H1 (cell line): ENCODE data around the gene NFAM1. TPM values are rescaled to one million over a fixed set of nuclear protein-coding genes. Genes with fewer than 3 reads are reported as not detected.

Source experiments
- CTCF ChIA-PET: fragments of 300-600 bp; sonication (Branson Sonifier 250); formaldehyde crosslinking; loops from one replicate; lab custom pipeline; 2021; ENCODE audit not compliant: partially characterized antibody; lab: Charles Lee
- POLR2A ChIA-PET: fragments of 300-600 bp; sonication (Branson Sonifier 250); formaldehyde crosslinking; loops from one replicate; lab custom pipeline; 2021; ENCODE audit warnings: inconsistent platforms; ENCODE audit not compliant: partially characterized antibody; lab: Charles Lee
- DNase-seq, 2 experiments: peaks; one replicate each; pipeline versions ENCODE4 v3.0.0 to v3.0.0-alpha.2; 2010 to 2022; ENCODE audit warnings: low spot score in 2 of 2, low read depth in 1 of 2, mixed read lengths in 1 of 2
- FAIRE-seq: peaks from 2 replicates; lab custom pipeline; 2011; peaks lifted over from hg19 to GRCh38; lab: Jason Lieb, UNC
- H2AFZ ChIP-seq: 2 replicates; pipeline ENCODE4 v1.8.1; 2012; ENCODE audit warnings: low read length, inconsistent platforms
- H2AK5ac ChIP-seq: 2 replicates; pipeline ENCODE4 v1.6.1; 2013; ENCODE audit warnings: low read depth, low read length
- H2BK120ac ChIP-seq: replicated peaks from 2 replicates; pipeline ENCODE3; 2013; ENCODE audit warnings: low read depth, low read length, inconsistent platforms
- H2BK12ac ChIP-seq: 2 replicates; pipeline ENCODE4 v1.6.1; 2013; ENCODE audit warnings: low read depth, low read length
- H2BK15ac ChIP-seq: 2 replicates; pipeline ENCODE4 v1.6.1; 2013; ENCODE audit warnings: low read length
- H2BK20ac ChIP-seq: 2 replicates; pipeline ENCODE4 v1.6.1; 2013; ENCODE audit warnings: low read length
- H2BK5ac ChIP-seq: 2 replicates; pipeline ENCODE4 v1.6.1; 2013; ENCODE audit warnings: low read depth, low read length
- H3K14ac ChIP-seq: 2 replicates; pipeline ENCODE4 v1.6.1; 2013; ENCODE audit warnings: inconsistent platforms; ENCODE audit not compliant: insufficient read length
- H3K18ac ChIP-seq: 2 replicates; pipeline ENCODE4 v1.6.1; 2013; ENCODE audit warnings: low read length; ENCODE audit errors: extremely low read depth
- H3K23ac ChIP-seq: 2 replicates; pipeline ENCODE4 v1.6.1; 2013; ENCODE audit warnings: inconsistent platforms; ENCODE audit not compliant: insufficient read length
- H3K23me2 ChIP-seq: 2 replicates; pipeline ENCODE4 v1.6.1; 2013; ENCODE audit warnings: low read depth, low read length
- H3K27ac ChIP-seq: 2 replicates; pipeline ENCODE4 v1.6.1; 2011; ENCODE audit warnings: low read depth, low read length, inconsistent platforms
- H3K27me3 ChIP-seq, 4 experiments: replicated peaks in 1 of 4; 1 replicate in 1 of 4; 2 replicates in 3 of 4; pipeline versions ENCODE4 v1.6.1 to v1.8.1; 2011 to 2013; ENCODE audit warnings: low read length in 3 of 4, mild to moderate bottlenecking in 3 of 4, inconsistent platforms in 2 of 4, mixed read lengths in 2 of 4, moderate library complexity in 1 of 4; ENCODE audit not compliant: control insufficient read depth in 3 of 4, insufficient read depth in 3 of 4; ENCODE audit errors: extremely low read depth in 1 of 4
- H3K36me3 ChIP-seq, 4 experiments: 2 replicates each; pipeline versions ENCODE4 v1.6.1 to v1.8.1; 2011 to 2013; ENCODE audit warnings: mild to moderate bottlenecking in 4 of 4, low read length in 3 of 4, moderate library complexity in 2 of 4, control low read depth in 1 of 4, inconsistent platforms in 1 of 4; ENCODE audit not compliant: insufficient read depth in 4 of 4, control insufficient read depth in 2 of 4
- H3K4ac ChIP-seq: replicated peaks from 2 replicates; pipeline ENCODE3; 2013; ENCODE audit warnings: low read length, low read depth, mixed read lengths, inconsistent platforms; ENCODE audit not compliant: insufficient read length
- H3K4me1 ChIP-seq, 4 experiments: replicated peaks in 1 of 4; 1 replicate in 1 of 4; 2 replicates in 3 of 4; pipeline versions ENCODE4 v1.6.1 to v1.8.1; 2011 to 2013; ENCODE audit warnings: low read length in 3 of 4, inconsistent platforms in 2 of 4, mixed read lengths in 1 of 4; ENCODE audit not compliant: insufficient read depth in 4 of 4, control insufficient read depth in 3 of 4
- H3K4me2 ChIP-seq, 2 experiments: 2 replicates each; pipeline versions ENCODE4 v1.6.1 to v1.8.1; 2011 to 2013; ENCODE audit warnings: low read depth in 2 of 2, low read length in 2 of 2, control low read depth in 1 of 2, inconsistent platforms in 1 of 2, mild to moderate bottlenecking in 1 of 2; ENCODE audit not compliant: insufficient read depth in 1 of 2
- H3K4me3 ChIP-seq, 4 experiments: fragments of 200-600, 300-600 bp in 1 of 4; sonication (generic), shearing (Covaris generic), sonication (Bioruptor Twin) in 1 of 4; 2 replicates each; pipeline versions ENCODE4 v1.5.1 to v1.8.1; 2011 to 2016; ENCODE audit warnings: low read length in 4 of 4, low read depth in 3 of 4, control low read depth in 2 of 4, inconsistent platforms in 2 of 4, mild to moderate bottlenecking in 2 of 4, mixed read lengths in 1 of 4, moderate library complexity in 1 of 4; ENCODE audit not compliant: insufficient read depth in 2 of 4; ENCODE audit errors: extremely low read depth in 1 of 4
- H3K56ac ChIP-seq: replicated peaks from 2 replicates; pipeline ENCODE3; 2013; ENCODE audit warnings: low read depth, mild to moderate bottlenecking, mixed read lengths, low read length, inconsistent platforms; ENCODE audit not compliant: insufficient read length
- H3K79me1 ChIP-seq: 2 replicates; pipeline ENCODE4 v1.6.1; 2013; ENCODE audit warnings: low read depth, low read length, control low read depth
- H3K79me2 ChIP-seq, 2 experiments: 2 replicates each; pipeline versions ENCODE4 v1.6.1 to v1.8.1; 2012 to 2013; ENCODE audit warnings: low read length in 2 of 2, mild to moderate bottlenecking in 2 of 2, inconsistent platforms in 1 of 2; ENCODE audit not compliant: insufficient read depth in 2 of 2, control insufficient read depth in 1 of 2
- H3K9ac ChIP-seq, 4 experiments: replicated peaks in 1 of 4; 1 replicate in 1 of 4; 2 replicates in 3 of 4; pipeline versions ENCODE4 v1.6.1 to v1.8.1; 2011 to 2013; ENCODE audit warnings: low read depth in 3 of 4, low read length in 3 of 4, control low read depth in 2 of 4, mild to moderate bottlenecking in 2 of 4, moderate library complexity in 2 of 4, inconsistent platforms in 1 of 4; ENCODE audit errors: extremely low read depth in 1 of 4
- H3K9me3 ChIP-seq, 2 experiments: 2 replicates each; pipeline versions ENCODE4 v1.6.1 to v1.8.1; 2012 to 2013; ENCODE audit warnings: mild to moderate bottlenecking in 2 of 2, moderate library complexity in 2 of 2, control low read depth in 1 of 2, inconsistent platforms in 1 of 2, low read depth in 1 of 2, low read length in 1 of 2, mixed read lengths in 1 of 2; ENCODE audit not compliant: insufficient read depth in 2 of 2
- H4K20me1 ChIP-seq, 2 experiments: replicated peaks in 1 of 2; 2 replicates each; pipeline versions ENCODE3 to v1.8.1; 2011 to 2013; ENCODE audit warnings: inconsistent platforms in 2 of 2, low read length in 2 of 2, mild to moderate bottlenecking in 1 of 2; ENCODE audit not compliant: insufficient read depth in 2 of 2, control insufficient read depth in 1 of 2
- H4K5ac ChIP-seq: 2 replicates; pipeline ENCODE4 v1.6.1; 2013; ENCODE audit warnings: low read length, low read depth, mixed read lengths, inconsistent platforms; ENCODE audit not compliant: insufficient read length
- H4K8ac ChIP-seq: 2 replicates; pipeline ENCODE4 v1.8.0; 2013; ENCODE audit warnings: mild to moderate bottlenecking, moderate library complexity, low read length, inconsistent platforms; ENCODE audit not compliant: insufficient read depth; ENCODE audit errors: extremely low read depth
- H4K91ac ChIP-seq: replicated peaks from 2 replicates; pipeline ENCODE3; 2013; ENCODE audit warnings: low read length, mixed read lengths, inconsistent platforms; ENCODE audit not compliant: insufficient read length
- ATF2 ChIP-seq: IDR thresholded peaks from 2 replicates; pipeline ENCODE4 v1.6.1; 2012; ENCODE audit warnings: low read length, inconsistent platforms
- BACH1 ChIP-seq: IDR thresholded peaks from 2 replicates; pipeline ENCODE4 v1.6.1; 2012; ENCODE audit warnings: low read length, improper control_type of control experiment
- BCL11A ChIP-seq, 2 experiments: IDR thresholded peaks; one replicate each; pipeline ENCODE4 v1.6.1; 2011; ENCODE audit warnings: low read depth in 2 of 2, low read length in 2 of 2, mild to moderate bottlenecking in 2 of 2
- CHD1 ChIP-seq: IDR thresholded peaks from 2 replicates; pipeline ENCODE4 v1.6.1; 2012; ENCODE audit warnings: low read depth, low read length, improper control_type of control experiment
- GABPA ChIP-seq: IDR thresholded peaks from 2 replicates; pipeline ENCODE4 v1.6.1; 2011; ENCODE audit warnings: mild to moderate bottlenecking, low read length, moderate library complexity, borderline replicate concordance; ENCODE audit not compliant: insufficient read depth
- HDAC2 ChIP-seq, 2 experiments: fragments of 300-600 bp in 1 of 2; sonication (generic) in 1 of 2; IDR thresholded peaks; 2 replicates each; pipeline ENCODE4 v1.6.1; 2011 to 2012; ENCODE audit warnings: low read depth in 2 of 2, low read length in 2 of 2, mild to moderate bottlenecking in 2 of 2, moderate library complexity in 2 of 2, borderline replicate concordance in 1 of 2, inconsistent platforms in 1 of 2
- JUND ChIP-seq: IDR thresholded peaks from 2 replicates; pipeline ENCODE4 v1.6.1; 2011; ENCODE audit warnings: mild to moderate bottlenecking, improper control_type of control experiment, low read length
- KDM1A ChIP-seq: fragments of 200-600, 300-600 bp; sonication (generic); IDR thresholded peaks from 2 replicates; pipeline ENCODE4 v1.7.1; 2016; ENCODE audit warnings: mild to moderate bottlenecking, low read length, borderline replicate concordance
- POLR2A ChIP-seq, 2 experiments: IDR thresholded peaks; 1 replicate in 1 of 2; 2 replicates in 1 of 2; pipeline ENCODE4 v1.6.1; 2011; ENCODE audit warnings: low read depth in 2 of 2, low read length in 2 of 2, mild to moderate bottlenecking in 2 of 2; ENCODE audit errors: control extremely low read depth in 1 of 2
- SP1 ChIP-seq: IDR thresholded peaks from 2 replicates; pipeline ENCODE4 v1.6.1; 2011; ENCODE audit warnings: low read depth, low read length
- SP4 ChIP-seq: IDR thresholded peaks from 2 replicates; pipeline ENCODE4 v1.6.1; 2012; ENCODE audit warnings: low read length, inconsistent platforms
- TEAD4 ChIP-seq: IDR thresholded peaks from 2 replicates; pipeline ENCODE4 v1.6.1; 2012; ENCODE audit warnings: low read depth, low read length, inconsistent platforms, mixed read lengths
- WGBS, 2 experiments: shearing (Covaris generic) in 1 of 2; methylation state at CpG; one replicate each; pipeline versions ENCODE4 v1.1.6 to v1.1.7; 2013 to 2015; ENCODE audit warnings: low lambda C conversion rate in 2 of 2, mixed read lengths in 2 of 2, inconsistent platforms in 1 of 2, low coverage in 1 of 2, missing lambda C conversion rate in 1 of 2; ENCODE audit not compliant: insufficient replicate concordance in 2 of 2, insufficient coverage in 1 of 2, insufficient read length in 1 of 2; ENCODE audit errors: extremely low coverage in 1 of 2, missing lambda C conversion rate in 1 of 2; 5-methylcytosine and 5-hydroxymethylcytosine counted together
- polyA plus RNA-seq, 7 experiments: library from polyadenylated mRNA; depleted of rRNA in 3 of 7; stranded (reverse) in 5 of 7; unstranded in 2 of 7; fragments of >200 nt in 5 of 7; fragments of 200-250 nt in 2 of 7; gene quantifications; 1 replicate in 5 of 7; 2 replicates in 1 of 7; 4 replicates in 1 of 7; pipeline versions ENCODE4 v1.2.1 to v1.2.3, GENCODE V29; 2011 to 2013; ENCODE audit warnings: missing spikeins in 2 of 7, mixed read lengths in 2 of 7
- total RNA-seq: library from RNA; stranded (reverse); fragmentation: NEBNext Ultra II Directional; extraction: Animal tissue kit (Norgen Biotek cat#: 25700); gene quantifications from 2 replicates; pipeline ENCODE4 v1.2.1, GENCODE V29; 2021

NFAM1 gene
- total and polyA plus RNA-seq, 2 of the 8 experiments (the other 6 are each of a cell fraction or from before 2014, with no cell fraction given) = 0.62 to 0.73 TPM

- Histone ChIP-seq H3K27ac (no peak overlapping the region), H4K8ac (no peak overlapping the region; the same call in none of the 2 replicates), H2BK20ac (no peak overlapping the region), H3K14ac (no peak overlapping the region), H3K36me3 (no peaks in the 10 kb centered on the region), H3K79me1 (no peaks in the 10 kb centered on the region), H3K4me2 (no peak overlapping the region), H3K79me2 (no peaks in the 10 kb centered on the region), H2AFZ (no peak overlapping the region), H2BK15ac (no peak overlapping the region), H3K9me3 (no peaks in the 10 kb centered on the region), H3K23me2 (no peaks in the 10 kb centered on the region; the same call in 1 of the 2 replicates), H3K9ac (no peak overlapping the region), H2BK120ac (no peak overlapping the region), H2BK5ac (no peak overlapping the region), H2BK12ac (no peak overlapping the region), H3K4me3 (no peak overlapping the region), H3K56ac (no peak overlapping the region), H4K20me1 (no peaks in the 10 kb centered on the region), H4K91ac (no peak overlapping the region), H4K5ac (no peak overlapping the region), H2AK5ac (no peak overlapping the region), H3K23ac (no peak overlapping the region), H3K4me1 (peaks cover 0 to 21% (median 5%) of the 10 kb centered on the region in 4 experiments; a peak in 6 of 7 replicates), H3K27me3 (peaks cover 0 to 8% (median 2%) of the 10 kb centered on the region in 4 experiments; a peak in 3 of 7 replicates), H3K18ac (no peak overlapping the region), H3K4ac (no peak overlapping the region)
- 87% methylated on average over 5 of the region's 5 CpGs; no CpG with 5 or more reads in 1 of the 2 experiments for WGBS, 2 experiments
- ChIA-PET CTCF (interaction anchor here (0.7 to 6.5 kb wide), 6 partner anchors 13 to 106 kb away, joined by 3 to 22 read pairs (median 4); no protein-coding TSS in a partner anchor), POLR2A (interaction anchor here (1.4 kb wide), 1 partner anchor 16 kb away, joined by 3 read pairs; no protein-coding TSS in a partner anchor)
- no peak for DNase-seq
- FAIRE-seq = no peak
- TF ChIP-seq GABPA (no peak), KDM1A (no peak), BACH1 (no peak), TEAD4 (no peak), ATF2 (no peak), SP4 (no peak), CHD1 (no peak), HDAC2 (IDR thresholded peaks at IDR 0.05; ENCODE audit: borderline replicate concordance in 1 of 2, low read depth in 2 of 2, low read length in 2 of 2) (no peak), JUND (no peak), BCL11A (IDR thresholded peaks at IDR 0.05; ENCODE audit: low read depth in 2 of 2, low read length in 2 of 2) (no peak), SP1 (no peak), POLR2A (IDR thresholded peaks at IDR 0.05; ENCODE audit: control extremely low read depth in 1 of 2, low read depth in 2 of 2, low read length in 2 of 2) (no peak)
Observed at GRCh38 chr22:42383287-42383686, 48.9 kb downstream of the NFAM1 start.
